NCI-H2227 (cell line): Measurements from ENCODE around the gene HOOK2.

Experiments used
- DNase-seq: peaks from one replicate; lab custom pipeline; 2025; ENCODE audit not compliant: unreplicated experiment; lab: John Stamatoyannopoulos, UW

Gene HOOK2

GRCh38 chr19:12783291-12783848 is 8.0 kb upstream of the HOOK2 start:
- DNase-seq, result peak; percentile 39

GRCh38 chr19:12782424-12783290 is 7.3 kb upstream of the HOOK2 start:
- peak; percentile 76 for DNase-seq

- DNase-seq, result no peak
Measured at GRCh38 chr19:12782174-12782423, 6.7 kb upstream of the HOOK2 start.

- peak; percentile 39 for DNase-seq
Measured at GRCh38 chr19:12779162-12779993, 4.0 kb upstream of the HOOK2 start.

- DNase-seq, result no peak
Measured at GRCh38 chr19:12778905-12779161, 3.5 kb upstream of the HOOK2 start.

GRCh38 chr19:12778017-12778904 is 2.9 kb upstream of the HOOK2 start:
- DNase-seq, result peak; percentile 66

GRCh38 chr19:12777217-12778016 is 2.1 kb upstream of the HOOK2 start:
- DNase-seq, result peak; percentile 90

GRCh38 chr19:12773571-12773970 is 1.8 kb downstream of the HOOK2 start:
- DNase-seq, result no peak

GRCh38 chr19:12772323-12772722 is 3.0 kb downstream of the HOOK2 start:
- no peak for DNase-seq

- no peak for DNase-seq
Measured at GRCh38 chr19:12770922-12771321, 4.4 kb downstream of the HOOK2 start.

- DNase-seq, result no peak
Measured at GRCh38 chr19:12769689-12770088, 5.7 kb downstream of the HOOK2 start.

- DNase-seq, result no peak
Measured at GRCh38 chr19:12767666-12768065, 7.7 kb downstream of the HOOK2 start.

- DNase-seq, result no peak
Measured at GRCh38 chr19:12767150-12767549, 8.2 kb downstream of the HOOK2 start.

GRCh38 chr19:12766051-12766521 is 9.3 kb downstream of the HOOK2 start:
- no peak for DNase-seq

GRCh38 chr19:12764698-12765097 is 10.7 kb downstream of the HOOK2 start:
- DNase-seq, result no peak

GRCh38 chr19:12763100-12763499 is 12.3 kb downstream of the HOOK2 start:
- DNase-seq, result no peak

- no peak for DNase-seq
Measured at GRCh38 chr19:12759686-12760085, 15.7 kb downstream of the HOOK2 start.

GRCh38 chr19:12757544-12758274 is 17.6 kb downstream of the HOOK2 start:
- DNase-seq, result peak; percentile 83

GRCh38 chr19:12756150-12756883 is 19.0 kb downstream of the HOOK2 start:
- no peak for DNase-seq
